Measurements from ENCODE around the gene ATR. TPM values are rescaled to one million over a fixed set of nuclear protein-coding genes. Genes with fewer than 3 reads are reported as not detected.

ATR gene
- polyA plus RNA-seq, 2 of the 4 experiments (the other 2 are of a cell fraction), result 13.9 to 36.2 TPM

DNA sequence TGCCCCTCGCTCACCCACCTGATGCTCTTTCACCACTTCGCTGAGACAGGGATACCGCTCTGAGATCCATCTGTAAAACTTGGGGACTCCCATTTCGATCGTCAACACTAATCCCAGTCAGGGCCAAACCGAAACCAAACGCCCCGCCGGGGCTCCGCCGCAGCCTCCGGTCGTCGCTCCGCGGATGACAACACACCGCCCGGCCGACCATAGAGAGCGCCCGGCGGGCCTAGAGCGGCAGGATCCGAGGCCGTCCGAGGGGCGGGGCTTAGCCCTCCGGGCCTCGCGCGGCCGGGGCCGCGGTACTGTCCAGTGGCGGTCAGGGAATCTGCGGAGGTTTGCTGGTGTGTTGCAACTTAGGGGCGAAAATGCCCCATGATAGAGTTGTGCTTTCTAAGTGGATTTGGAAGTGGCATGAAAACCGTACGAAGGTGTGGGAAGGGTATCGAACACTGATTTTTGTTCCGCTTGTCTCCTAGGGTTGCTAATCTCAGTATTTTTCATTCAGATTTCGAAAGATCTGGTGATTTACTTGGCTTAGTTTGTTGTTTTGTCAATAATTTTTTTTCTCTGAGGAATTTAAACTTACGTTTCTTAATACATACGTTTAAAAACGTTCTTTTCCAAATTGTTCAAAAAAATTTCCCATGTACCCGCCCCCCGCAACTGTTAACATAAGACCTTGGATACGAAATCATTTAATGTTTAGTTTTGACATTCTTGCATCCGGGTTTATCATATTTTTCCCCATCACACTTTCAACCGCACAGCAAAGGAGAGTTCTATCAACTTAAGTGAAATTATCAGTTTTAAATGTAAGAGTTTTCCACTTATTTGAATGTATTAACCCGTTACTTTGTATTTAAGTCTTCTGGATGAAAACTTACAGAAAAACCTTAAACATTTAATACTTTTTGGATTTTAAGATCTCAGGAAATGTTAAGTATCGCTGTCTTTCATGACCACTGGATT, 130.4 kb downstream of the ATR start, which contains the start of gene XRN1 (continued):
- TF ChIP-seq, protein P1, sequence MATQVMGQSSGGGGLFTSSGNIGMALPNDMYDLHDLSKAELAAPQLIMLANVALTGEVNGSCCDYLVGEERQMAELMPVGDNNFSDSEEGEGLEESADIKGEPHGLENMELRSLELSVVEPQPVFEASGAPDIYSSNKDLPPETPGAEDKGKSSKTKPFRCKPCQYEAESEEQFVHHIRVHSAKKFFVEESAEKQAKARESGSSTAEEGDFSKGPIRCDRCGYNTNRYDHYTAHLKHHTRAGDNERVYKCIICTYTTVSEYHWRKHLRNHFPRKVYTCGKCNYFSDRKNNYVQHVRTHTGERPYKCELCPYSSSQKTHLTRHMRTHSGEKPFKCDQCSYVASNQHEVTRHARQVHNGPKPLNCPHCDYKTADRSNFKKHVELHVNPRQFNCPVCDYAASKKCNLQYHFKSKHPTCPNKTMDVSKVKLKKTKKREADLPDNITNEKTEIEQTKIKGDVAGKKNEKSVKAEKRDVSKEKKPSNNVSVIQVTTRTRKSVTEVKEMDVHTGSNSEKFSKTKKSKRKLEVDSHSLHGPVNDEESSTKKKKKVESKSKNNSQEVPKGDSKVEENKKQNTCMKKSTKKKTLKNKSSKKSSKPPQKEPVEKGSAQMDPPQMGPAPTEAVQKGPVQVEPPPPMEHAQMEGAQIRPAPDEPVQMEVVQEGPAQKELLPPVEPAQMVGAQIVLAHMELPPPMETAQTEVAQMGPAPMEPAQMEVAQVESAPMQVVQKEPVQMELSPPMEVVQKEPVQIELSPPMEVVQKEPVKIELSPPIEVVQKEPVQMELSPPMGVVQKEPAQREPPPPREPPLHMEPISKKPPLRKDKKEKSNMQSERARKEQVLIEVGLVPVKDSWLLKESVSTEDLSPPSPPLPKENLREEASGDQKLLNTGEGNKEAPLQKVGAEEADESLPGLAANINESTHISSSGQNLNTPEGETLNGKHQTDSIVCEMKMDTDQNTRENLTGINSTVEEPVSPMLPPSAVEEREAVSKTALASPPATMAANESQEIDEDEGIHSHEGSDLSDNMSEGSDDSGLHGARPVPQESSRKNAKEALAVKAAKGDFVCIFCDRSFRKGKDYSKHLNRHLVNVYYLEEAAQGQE (IDR thresholded peaks at IDR 0.05), result peak; percentile 61
- TF ChIP-seq, protein P2, sequence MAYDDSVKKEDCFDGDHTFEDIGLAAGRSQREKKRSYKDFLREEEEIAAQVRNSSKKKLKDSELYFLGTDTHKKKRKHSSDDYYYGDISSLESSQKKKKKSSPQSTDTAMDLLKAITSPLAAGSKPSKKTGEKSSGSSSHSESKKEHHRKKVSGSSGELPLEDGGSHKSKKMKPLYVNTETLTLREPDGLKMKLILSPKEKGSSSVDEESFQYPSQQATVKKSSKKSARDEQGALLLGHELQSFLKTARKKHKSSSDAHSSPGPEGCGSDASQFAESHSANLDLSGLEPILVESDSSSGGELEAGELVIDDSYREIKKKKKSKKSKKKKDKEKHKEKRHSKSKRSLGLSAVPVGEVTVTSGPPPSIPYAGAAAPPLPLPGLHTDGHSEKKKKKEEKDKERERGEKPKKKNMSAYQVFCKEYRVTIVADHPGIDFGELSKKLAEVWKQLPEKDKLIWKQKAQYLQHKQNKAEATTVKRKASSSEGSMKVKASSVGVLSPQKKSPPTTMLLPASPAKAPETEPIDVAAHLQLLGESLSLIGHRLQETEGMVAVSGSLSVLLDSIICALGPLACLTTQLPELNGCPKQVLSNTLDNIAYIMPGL (CRISPR knock-in tag; IDR thresholded peaks at IDR 0.05; ENCODE audit: borderline replicate concordance), result no peak
- TF ChIP-seq BHLHE40 (IDR thresholded peaks at IDR 0.05; ENCODE audit: low read depth, low read length) (no peak), HOXB5 (CRISPR knock-in tag; IDR thresholded peaks at IDR 0.05) (no peak), POLR2AphosphoS2 (conservative IDR thresholded peaks at IDR 0.05; ENCODE audit: low read length) (no peak), ZSCAN20 (CRISPR knock-in tag; IDR thresholded peaks at IDR 0.05) (no peak), JUNB (IDR thresholded peaks at IDR 0.05) (no peak), RCOR1 (IDR thresholded peaks at IDR 0.05; ENCODE audit: low read depth, low read length) (no peak), ESRRA (IDR thresholded peaks at IDR 0.05; ENCODE audit: borderline replicate concordance, low read length) (no peak), MYC (IDR thresholded peaks at IDR 0.05; ENCODE audit: borderline replicate concordance, low read length) (no peak), JUN (IDR thresholded peaks at IDR 0.05) (peak; percentile 79 to 81), EHF (CRISPR knock-in tag; IDR thresholded peaks at IDR 0.05) (no peak), KDM1A (IDR thresholded peaks at IDR 0.05; ENCODE audit: low read depth) (no peak), SREBF2 (IDR thresholded peaks at IDR 0.05) (no peak), POLR2A (IDR thresholded peaks at IDR 0.05; ENCODE audit: low read length) (peak; percentile 74), RFX5 (IDR thresholded peaks at IDR 0.05) (peak; percentile 63; the same call in 1 of the 2 replicates), CBX8 (IDR thresholded peaks at IDR 0.05) (no peak), CHD2 (IDR thresholded peaks at IDR 0.05; ENCODE audit: low read length, partially characterized antibody) (peak; percentile 38), HEYL (CRISPR knock-in tag; IDR thresholded peaks at IDR 0.05) (no peak), FOSB (CRISPR knock-in tag; IDR thresholded peaks at IDR 0.05) (no peak), NFE2L2 (conservative IDR thresholded peaks at IDR 0.05; ENCODE audit: low read length) (no peak), EHMT2 (IDR thresholded peaks at IDR 0.05; ENCODE audit: low read depth) (no peak), HOXA7 (CRISPR knock-in tag; IDR thresholded peaks at IDR 0.05) (no peak)
- TF ChIP-seq, protein P3, sequence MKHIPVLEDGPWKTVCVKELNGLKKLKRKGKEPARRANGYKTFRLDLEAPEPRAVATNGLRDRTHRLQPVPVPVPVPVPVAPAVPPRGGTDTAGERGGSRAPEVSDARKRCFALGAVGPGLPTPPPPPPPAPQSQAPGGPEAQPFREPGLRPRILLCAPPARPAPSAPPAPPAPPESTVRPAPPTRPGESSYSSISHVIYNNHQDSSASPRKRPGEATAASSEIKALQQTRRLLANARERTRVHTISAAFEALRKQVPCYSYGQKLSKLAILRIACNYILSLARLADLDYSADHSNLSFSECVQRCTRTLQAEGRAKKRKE (CRISPR knock-in tag; IDR thresholded peaks at IDR 0.05; ENCODE audit: low read depth), result no peak
- TF ChIP-seq, protein P4, sequence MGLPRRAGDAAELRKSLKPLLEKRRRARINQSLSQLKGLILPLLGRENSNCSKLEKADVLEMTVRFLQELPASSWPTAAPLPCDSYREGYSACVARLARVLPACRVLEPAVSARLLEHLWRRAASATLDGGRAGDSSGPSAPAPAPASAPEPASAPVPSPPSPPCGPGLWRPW (IDR thresholded peaks at IDR 0.05), result no peak
- TF ChIP-seq, protein P5, sequence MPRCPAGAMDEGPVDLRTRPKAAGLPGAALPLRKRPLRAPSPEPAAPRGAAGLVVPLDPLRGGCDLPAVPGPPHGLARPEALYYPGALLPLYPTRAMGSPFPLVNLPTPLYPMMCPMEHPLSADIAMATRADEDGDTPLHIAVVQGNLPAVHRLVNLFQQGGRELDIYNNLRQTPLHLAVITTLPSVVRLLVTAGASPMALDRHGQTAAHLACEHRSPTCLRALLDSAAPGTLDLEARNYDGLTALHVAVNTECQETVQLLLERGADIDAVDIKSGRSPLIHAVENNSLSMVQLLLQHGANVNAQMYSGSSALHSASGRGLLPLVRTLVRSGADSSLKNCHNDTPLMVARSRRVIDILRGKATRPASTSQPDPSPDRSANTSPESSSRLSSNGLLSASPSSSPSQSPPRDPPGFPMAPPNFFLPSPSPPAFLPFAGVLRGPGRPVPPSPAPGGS (IDR thresholded peaks at IDR 0.05), result peak; percentile 61; the same call in 2 of the 3 replicates
- TF ChIP-seq, protein P6, sequence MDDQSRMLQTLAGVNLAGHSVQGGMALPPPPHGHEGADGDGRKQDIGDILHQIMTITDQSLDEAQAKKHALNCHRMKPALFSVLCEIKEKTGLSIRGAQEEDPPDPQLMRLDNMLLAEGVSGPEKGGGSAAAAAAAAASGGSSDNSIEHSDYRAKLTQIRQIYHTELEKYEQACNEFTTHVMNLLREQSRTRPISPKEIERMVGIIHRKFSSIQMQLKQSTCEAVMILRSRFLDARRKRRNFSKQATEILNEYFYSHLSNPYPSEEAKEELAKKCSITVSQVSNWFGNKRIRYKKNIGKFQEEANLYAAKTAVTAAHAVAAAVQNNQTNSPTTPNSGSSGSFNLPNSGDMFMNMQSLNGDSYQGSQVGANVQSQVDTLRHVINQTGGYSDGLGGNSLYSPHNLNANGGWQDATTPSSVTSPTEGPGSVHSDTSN (IDR thresholded peaks at IDR 0.05), result no peak
- TF ChIP-seq, protein P7, sequence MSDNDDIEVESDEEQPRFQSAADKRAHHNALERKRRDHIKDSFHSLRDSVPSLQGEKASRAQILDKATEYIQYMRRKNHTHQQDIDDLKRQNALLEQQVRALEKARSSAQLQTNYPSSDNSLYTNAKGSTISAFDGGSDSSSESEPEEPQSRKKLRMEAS (IDR thresholded peaks at IDR 0.05), result peak; percentile 71; the same call in 1 of the 2 replicates
- TF ChIP-seq, protein P8, sequence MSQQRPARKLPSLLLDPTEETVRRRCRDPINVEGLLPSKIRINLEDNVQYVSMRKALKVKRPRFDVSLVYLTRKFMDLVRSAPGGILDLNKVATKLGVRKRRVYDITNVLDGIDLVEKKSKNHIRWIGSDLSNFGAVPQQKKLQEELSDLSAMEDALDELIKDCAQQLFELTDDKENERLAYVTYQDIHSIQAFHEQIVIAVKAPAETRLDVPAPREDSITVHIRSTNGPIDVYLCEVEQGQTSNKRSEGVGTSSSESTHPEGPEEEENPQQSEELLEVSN (IDR thresholded peaks at IDR 0.05; ENCODE audit: borderline replicate concordance, low read depth), result no peak
- TF ChIP-seq, protein P9, sequence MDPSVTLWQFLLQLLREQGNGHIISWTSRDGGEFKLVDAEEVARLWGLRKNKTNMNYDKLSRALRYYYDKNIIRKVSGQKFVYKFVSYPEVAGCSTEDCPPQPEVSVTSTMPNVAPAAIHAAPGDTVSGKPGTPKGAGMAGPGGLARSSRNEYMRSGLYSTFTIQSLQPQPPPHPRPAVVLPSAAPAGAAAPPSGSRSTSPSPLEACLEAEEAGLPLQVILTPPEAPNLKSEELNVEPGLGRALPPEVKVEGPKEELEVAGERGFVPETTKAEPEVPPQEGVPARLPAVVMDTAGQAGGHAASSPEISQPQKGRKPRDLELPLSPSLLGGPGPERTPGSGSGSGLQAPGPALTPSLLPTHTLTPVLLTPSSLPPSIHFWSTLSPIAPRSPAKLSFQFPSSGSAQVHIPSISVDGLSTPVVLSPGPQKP (IDR thresholded peaks at IDR 0.05; ENCODE audit: low read depth, low read length), result no peak
